HepG2 (cell line): ENCODE results near the gene C11orf21. TPM values are rescaled to one million over a fixed set of nuclear protein-coding genes. Genes with fewer than 3 reads are reported as not detected.

Experiments used
- ATAC-seq: fragments of 200-7000 bp; cut with Tn5 transposase; 3 replicates; pipeline ENCODE4 v1.9.1; 2020; ENCODE audit warnings: mild to moderate bottlenecking, moderate library complexity
- BruUV-seq: library from RNA; stranded (reverse); fragments of 400-500 nt; replicated peaks from 2 replicates; lab custom pipeline; 2021; lab: Mats Ljungman, UMichigan
- CTCF ChIA-PET: fragments of 300-600 bp; formaldehyde crosslinking; extraction: SDS; loops from one replicate; lab custom pipeline; 2021; ENCODE audit warnings: low total read pairs, inconsistent platforms, low intra/inter-chr PET ratio; lab: Yijun Ruan, JAX
- POLR2A ChIA-PET: fragments of 350-600 bp; sonication (Branson Sonifier 250); formaldehyde crosslinking; loops from one replicate; lab custom pipeline; 2020; ENCODE audit warnings: antibody characterized with exemption, inconsistent platforms; lab: Yijun Ruan, JAX
- DNase-seq: peaks from one replicate; pipeline ENCODE4 v3.0.0-alpha.2; 2015; ENCODE audit warnings: low spot score
- FAIRE-seq: peaks from 3 replicates; lab custom pipeline; 2011; peaks lifted over from hg19 to GRCh38; lab: Jason Lieb, UNC
- H2AFZ ChIP-seq: one replicate; pipeline ENCODE4 v1.6.1; 2011; ENCODE audit warnings: low read length, inconsistent platforms
- H3K27ac ChIP-seq: fragments of 300-600 bp; 3 replicates; pipeline ENCODE4 v1.8.0; 2011; ENCODE audit warnings: mixed run types, mild to moderate bottlenecking, mixed read lengths, low read length, inconsistent platforms; ENCODE audit not compliant: insufficient read depth; ENCODE audit errors: extremely low read length
- H3K27me3 ChIP-seq, 2 experiments: fragments of 200-600 bp in 1 of 2; 2 replicates in 1 of 2; 3 replicates in 1 of 2; pipeline versions ENCODE4 v1.6.0 to v1.8.0; 2011; ENCODE audit warnings: low read length in 2 of 2, mild to moderate bottlenecking in 2 of 2, moderate library complexity in 2 of 2, inconsistent platforms in 1 of 2; ENCODE audit not compliant: insufficient read depth in 2 of 2, control insufficient read depth in 1 of 2
- H3K36me3 ChIP-seq, 2 experiments: fragments of 200-600 bp in 1 of 2; replicated peaks in 1 of 2; 2 replicates in 1 of 2; 3 replicates in 1 of 2; pipeline versions ENCODE4 v1.5.1 to v1.8.0; 2011; ENCODE audit warnings: low read length in 2 of 2, inconsistent platforms in 1 of 2; ENCODE audit not compliant: insufficient read depth in 2 of 2, control insufficient read depth in 1 of 2
- H3K4me1 ChIP-seq: 2 replicates; pipeline ENCODE4 v1.5.1; 2012; ENCODE audit warnings: low read length, inconsistent platforms; ENCODE audit not compliant: insufficient read depth
- H3K4me2 ChIP-seq: 2 replicates; pipeline ENCODE4 v1.6.0; 2011; ENCODE audit warnings: low read depth, low read length, inconsistent platforms
- H3K4me3 ChIP-seq, 3 experiments: fragments of 200-600 bp in 1 of 3; sonication (generic), shearing (Covaris generic) in 1 of 3; replicated peaks in 1 of 3; 2 replicates each; pipeline ENCODE4 v1.5.1; 2011 to 2016; ENCODE audit warnings: low read length in 3 of 3, inconsistent platforms in 2 of 3, low read depth in 2 of 3, mild to moderate bottlenecking in 2 of 3, control low read depth in 1 of 3, mixed read lengths in 1 of 3; ENCODE audit not compliant: insufficient read depth in 1 of 3
- H3K79me2 ChIP-seq: one replicate; pipeline ENCODE4 v1.6.1; 2011; ENCODE audit warnings: low read length, inconsistent platforms; ENCODE audit not compliant: insufficient read depth
- H3K9ac ChIP-seq: 2 replicates; pipeline ENCODE4 v1.6.0; 2011; ENCODE audit warnings: mild to moderate bottlenecking, low read depth, low read length, inconsistent platforms; ENCODE audit not compliant: insufficient read depth
- H3K9me3 ChIP-seq: 2 replicates; pipeline ENCODE4 v1.5.1; 2012; ENCODE audit warnings: mild to moderate bottlenecking, low read length
- H4K20me1 ChIP-seq: 2 replicates; pipeline ENCODE4 v1.6.0; 2011; ENCODE audit warnings: inconsistent platforms, mild to moderate bottlenecking, low read length, moderate library complexity; ENCODE audit not compliant: insufficient read depth
- BCL6 ChIP-seq: IDR thresholded peaks from 2 replicates; pipeline ENCODE4 v1.6.1; 2016; ENCODE audit warnings: missing genetic modification reagents, missing compliant biosample characterization
- ELF4 ChIP-seq: sonication (generic); formaldehyde crosslinking; IDR thresholded peaks from 2 replicates; pipeline ENCODE4 v1.5.0; 2020; ENCODE audit warnings: missing genetic modification reagents, mild to moderate bottlenecking, moderate library complexity, borderline replicate concordance
- GATA4 ChIP-seq: sonication (generic); IDR thresholded peaks from 2 replicates; pipeline ENCODE4 v1.6.1; 2016; ENCODE audit warnings: antibody characterized with exemption, low read depth, borderline replicate concordance
- HNRNPK ChIP-seq: fragments of 200-400 bp; formaldehyde crosslinking; IDR thresholded peaks from 2 replicates; pipeline ENCODE4 v1.6.1; 2018; ENCODE audit warnings: low read length, low read depth, moderate library complexity, mild to moderate bottlenecking; ENCODE audit not compliant: poor library complexity, severe bottlenecking
- KLF16 ChIP-seq, 2 experiments: sonication (generic) in 1 of 2; formaldehyde crosslinking in 1 of 2; IDR thresholded peaks; 2 replicates each; pipeline versions ENCODE4 v1.6.1 to v1.8.0; 2016 to 2023; ENCODE audit warnings: missing genetic modification reagents in 2 of 2, missing compliant biosample characterization in 1 of 2
- PCBP2 ChIP-seq: fragments of 200-400 bp; formaldehyde crosslinking; optimal IDR thresholded peaks from 2 replicates; pipeline ENCODE3; 2018; ENCODE audit warnings: low read length, low read depth; ENCODE audit not compliant: poor library complexity, severe bottlenecking
- TGIF2 ChIP-seq: IDR thresholded peaks from 2 replicates; pipeline ENCODE4 v1.6.1; 2016; ENCODE audit warnings: control low read depth, missing compliant biosample characterization
- XBP1 ChIP-seq: sonication (generic); formaldehyde crosslinking; IDR thresholded peaks from 2 replicates; pipeline ENCODE4 v1.5.0; 2020; ENCODE audit warnings: missing genetic modification reagents
- ZNF160 ChIP-seq: sonication (generic); formaldehyde crosslinking; IDR thresholded peaks from 2 replicates; pipeline ENCODE4 v1.8.0; 2022; ENCODE audit warnings: mild to moderate bottlenecking, inconsistent platforms, missing genetic modification reagents
- ZNF205 ChIP-seq: IDR thresholded peaks from 2 replicates; pipeline ENCODE4 v1.6.1; 2018; ENCODE audit warnings: missing biosample characterization, missing genetic modification reagents
- ZNF235 ChIP-seq: sonication (generic); formaldehyde crosslinking; IDR thresholded peaks from 2 replicates; pipeline ENCODE4 v1.8.1; 2023; ENCODE audit warnings: mild to moderate bottlenecking, missing genetic modification reagents, borderline replicate concordance
- ZNF446 ChIP-seq: sonication (generic); formaldehyde crosslinking; IDR thresholded peaks from 2 replicates; pipeline ENCODE4 v1.5.0; 2020; ENCODE audit warnings: mild to moderate bottlenecking, missing genetic modification reagents
- ZNF652 ChIP-seq: IDR thresholded peaks from 2 replicates; pipeline ENCODE4 v1.6.1; 2016; ENCODE audit warnings: low read depth, borderline replicate concordance
- WGBS: methylation state at CpG from one replicate; pipeline ENCODE4 v1.1.6; 2017; ENCODE audit warnings: low lambda C conversion rate; 5-methylcytosine and 5-hydroxymethylcytosine counted together
- in situ Hi-C: cut with HindIII; loops from 2 replicates; pipeline ENCODE4 v1.10.0; 2017; ENCODE audit warnings: low pct_unique_long_range_greater_than_20kb; ENCODE audit not compliant: extremely low pct_ligation_motif_present
- intact Hi-C: fragments of 100-400 bp; cut with micrococcal nuclease; formaldehyde crosslinking; loops from one replicate; pipeline ENCODE4 v1.10.0; 2022; ENCODE audit not compliant: unreplicated experiment
- polyA plus RNA-seq, 8 experiments: library from polyadenylated mRNA; depleted of rRNA in 3 of 8; stranded (reverse) in 7 of 8; unstranded in 1 of 8; fragments of >200 nt; fragmentation: Illumina TruSeq in 4 of 8; extraction: Trizol in 4 of 8; gene quantifications; 2 replicates each; pipeline versions ENCODE4 v1.2.1 to v1.2.3, GENCODE V29; 2011 to 2016; ENCODE audit warnings: low read depth in 4 of 8, missing spikeins in 1 of 8, mixed read lengths in 1 of 8; ENCODE audit not compliant: insufficient read depth in 1 of 8
- total RNA-seq, 5 experiments: library from RNA; depleted of rRNA; stranded (reverse); fragments of >200 nt; fragmentation: Illumina TruSeq; extraction: Trizol; gene quantifications; 2 replicates each; pipeline ENCODE4 v1.2.3, GENCODE V29; 2016; ENCODE audit warnings: low read depth in 1 of 5

Gene C11orf21
- total and polyA plus RNA-seq, 2 of the 13 experiments (the other 11 are each of a cell fraction or from before 2014, with no cell fraction given), result 0.08 TPM; not detected in 1

DNA sequence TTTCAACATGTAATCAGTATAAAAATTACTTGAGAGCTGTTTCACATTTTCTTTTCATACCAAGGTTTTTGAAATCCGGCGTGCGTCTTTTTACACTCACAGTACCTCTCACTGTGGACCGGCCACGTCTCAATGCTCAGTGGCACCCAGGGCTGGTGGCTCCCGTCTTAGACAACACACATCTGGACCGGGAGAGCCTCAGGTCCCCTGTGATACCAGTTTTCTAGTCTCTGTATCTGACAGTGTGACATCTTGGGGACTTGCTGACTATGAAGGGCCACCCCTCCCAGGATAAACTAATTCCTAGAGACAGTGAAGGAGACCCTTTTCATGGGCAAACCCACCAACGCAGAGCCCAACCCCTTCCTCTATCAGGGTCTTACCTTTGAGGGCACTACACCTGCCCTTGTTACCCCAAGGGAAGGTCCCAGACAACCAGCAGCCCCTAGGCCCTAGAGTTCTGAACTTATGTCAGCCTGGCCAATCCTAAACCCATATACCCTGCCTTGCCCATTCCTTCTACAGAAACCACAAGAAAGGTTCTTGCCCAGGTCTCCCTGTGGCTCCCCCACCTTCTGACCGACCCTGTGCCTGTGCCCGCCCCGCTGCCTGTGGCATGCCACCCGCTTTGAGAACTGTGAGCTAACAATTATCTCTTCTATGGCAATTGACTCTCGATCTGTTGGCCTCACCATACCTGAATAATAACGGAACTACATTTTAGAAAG is 25.3 kb downstream of the C11orf21 start:
- H3K4me1 ChIP-seq, result no peaks in the 10 kb centered on the region
- H3K9ac ChIP-seq, result no peak overlapping the region
- no peaks in the 10 kb centered on the region for H3K9me3 ChIP-seq
- no peak for FAIRE-seq
- no peak overlapping the region for H3K4me2 ChIP-seq
- no TSS peak for BruUV-seq
- H3K4me3 ChIP-seq, result no peak overlapping the region
- H2AFZ ChIP-seq, result no peak overlapping the region
- no peak for ATAC-seq
- 64% methylated on average over 14 of the region's 14 CpGs for WGBS
- POLR2A ChIA-PET, result no interaction called here
- no peaks in the 10 kb centered on the region for H3K36me3 ChIP-seq
- H3K27ac ChIP-seq, result no peak overlapping the region
- intact Hi-C loops, result no loop called here
- CTCF ChIA-PET, result no interaction called here
- TF ChIP-seq XBP1 (CRISPR knock-in tag) (no peak), HNRNPK (no peak), ZNF160 (no peak), ZNF205 (CRISPR knock-in tag) (no peak), ELF4 (no peak), PCBP2 (no peak), KLF16 (CRISPR knock-in tag; IDR thresholded peaks at IDR 0.05) (no peak), TGIF2 (CRISPR knock-in tag) (no peak), ZNF235 (CRISPR knock-in tag) (no peak), BCL6 (CRISPR knock-in tag) (no peak), ZNF652 (CRISPR knock-in tag) (no peak), ZNF446 (no peak), GATA4 (no peak)
- H4K20me1 ChIP-seq, result no peaks in the 10 kb centered on the region
- in situ Hi-C loops, result no loop called here
- no peaks in the 10 kb centered on the region for H3K79me2 ChIP-seq
- H3K27me3 ChIP-seq, result peaks cover 3 to 39% of the 10 kb centered on the region in 2 experiments
- DNase-seq, result no peak
